ENCODE measurements around the gene VPS45.

DNA sequence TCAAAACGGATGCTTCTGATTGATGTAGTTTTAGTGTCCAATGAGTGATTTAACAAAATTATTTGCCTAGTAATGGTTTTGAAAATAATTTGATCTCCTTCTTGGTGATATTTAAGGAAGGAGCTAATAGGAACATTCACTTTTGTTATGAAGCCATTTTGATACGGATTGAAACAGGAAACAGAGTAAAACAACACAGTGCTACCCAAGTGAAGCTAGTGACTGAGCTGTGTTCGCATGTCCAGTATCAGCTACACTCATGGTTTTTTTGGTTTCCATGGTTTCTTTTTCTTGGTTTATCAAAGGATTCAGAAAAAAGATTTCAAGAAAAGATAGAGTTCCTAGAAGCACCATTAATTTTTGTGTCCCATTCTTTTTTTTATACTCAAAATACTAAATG lies 42.0 kb downstream of the VPS45 start:
- TF ChIP-seq EZH2 (IDR thresholded peaks at IDR 0.05; ENCODE audit: borderline replicate concordance, low read depth, low read length, poor library complexity, severe bottlenecking), result no peak
- TF ChIP-seq, protein P1, sequence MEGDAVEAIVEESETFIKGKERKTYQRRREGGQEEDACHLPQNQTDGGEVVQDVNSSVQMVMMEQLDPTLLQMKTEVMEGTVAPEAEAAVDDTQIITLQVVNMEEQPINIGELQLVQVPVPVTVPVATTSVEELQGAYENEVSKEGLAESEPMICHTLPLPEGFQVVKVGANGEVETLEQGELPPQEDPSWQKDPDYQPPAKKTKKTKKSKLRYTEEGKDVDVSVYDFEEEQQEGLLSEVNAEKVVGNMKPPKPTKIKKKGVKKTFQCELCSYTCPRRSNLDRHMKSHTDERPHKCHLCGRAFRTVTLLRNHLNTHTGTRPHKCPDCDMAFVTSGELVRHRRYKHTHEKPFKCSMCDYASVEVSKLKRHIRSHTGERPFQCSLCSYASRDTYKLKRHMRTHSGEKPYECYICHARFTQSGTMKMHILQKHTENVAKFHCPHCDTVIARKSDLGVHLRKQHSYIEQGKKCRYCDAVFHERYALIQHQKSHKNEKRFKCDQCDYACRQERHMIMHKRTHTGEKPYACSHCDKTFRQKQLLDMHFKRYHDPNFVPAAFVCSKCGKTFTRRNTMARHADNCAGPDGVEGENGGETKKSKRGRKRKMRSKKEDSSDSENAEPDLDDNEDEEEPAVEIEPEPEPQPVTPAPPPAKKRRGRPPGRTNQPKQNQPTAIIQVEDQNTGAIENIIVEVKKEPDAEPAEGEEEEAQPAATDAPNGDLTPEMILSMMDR (conservative IDR thresholded peaks at IDR 0.05; ENCODE audit: low read depth, low read length), result no peak
